Stimulated activated naive CD8-positive, alpha-beta T cell treated with anti-CD3 and anti-CD28 coated beads, Interleukin-15, Interleukin-2, amounts not matched to agents 100 ng/mL and 50 ng/mL, for 24 hours (primary cell): ENCODE measurements around the gene IRF4.

Source experiments
- H3K27ac Mint-ChIP-seq: one replicate; pipeline ENCODE4 v1.8.0; 2021; ENCODE audit warnings: mild to moderate bottlenecking, mixed read lengths
- H3K27me3 Mint-ChIP-seq: one replicate; pipeline ENCODE4 v1.8.0; 2021; ENCODE audit warnings: mixed read lengths
- H3K36me3 Mint-ChIP-seq: one replicate; pipeline ENCODE4 v1.8.0; 2021; ENCODE audit warnings: low read depth, mixed read lengths
- H3K4me1 Mint-ChIP-seq: one replicate; pipeline ENCODE4 v1.8.0; 2021; ENCODE audit warnings: low read depth, mixed read lengths
- H3K4me3 Mint-ChIP-seq: one replicate; pipeline ENCODE4 v1.8.0; 2021; ENCODE audit warnings: mild to moderate bottlenecking, mixed read lengths
- H3K9me3 Mint-ChIP-seq: one replicate; pipeline ENCODE4 v1.8.0; 2021; ENCODE audit warnings: mixed read lengths

IRF4 gene

GRCh38 chr6:350371-350770 lies 41.2 kb upstream of the IRF4 start:
- H3K36me3 Mint-ChIP-seq: peaks cover 21% of the 10 kb centered on the region
- no peak overlapping the region for H3K27ac Mint-ChIP-seq
- H3K9me3 Mint-ChIP-seq: no peaks in the 10 kb centered on the region
- no peak overlapping the region for H3K4me3 Mint-ChIP-seq
- no peaks in the 10 kb centered on the region for H3K27me3 Mint-ChIP-seq
- peaks cover 10% of the 10 kb centered on the region for H3K4me1 Mint-ChIP-seq

- Mint-ChIP-seq H3K9me3 (no peaks in the 10 kb centered on the region), H3K27ac (no peak overlapping the region), H3K4me1 (peaks cover 15% of the 10 kb centered on the region), H3K36me3 (peaks cover 21% of the 10 kb centered on the region), H3K4me3 (no peak overlapping the region), H3K27me3 (no peaks in the 10 kb centered on the region)
Observed at GRCh38 chr6:351011-351866, 40.3 kb upstream of the IRF4 start.

- no peak overlapping the region for H3K27ac Mint-ChIP-seq
- H3K4me3 Mint-ChIP-seq: no peak overlapping the region
- H3K27me3 Mint-ChIP-seq: no peaks in the 10 kb centered on the region
- peaks cover 21% of the 10 kb centered on the region for H3K36me3 Mint-ChIP-seq
- peaks cover 19% of the 10 kb centered on the region for H3K4me1 Mint-ChIP-seq
- H3K9me3 Mint-ChIP-seq: no peaks in the 10 kb centered on the region
Observed at GRCh38 chr6:351867-352289, 39.7 kb upstream of the IRF4 start.

GRCh38 chr6:352474-352873 lies 39.1 kb upstream of the IRF4 start:
- no peak overlapping the region for H3K27ac Mint-ChIP-seq
- no peaks in the 10 kb centered on the region for H3K27me3 Mint-ChIP-seq
- no peak overlapping the region for H3K4me3 Mint-ChIP-seq
- H3K4me1 Mint-ChIP-seq: peaks cover 21% of the 10 kb centered on the region
- no peaks in the 10 kb centered on the region for H3K9me3 Mint-ChIP-seq
- peaks cover 17% of the 10 kb centered on the region for H3K36me3 Mint-ChIP-seq

- Mint-ChIP-seq H3K4me3 (no peak overlapping the region), H3K9me3 (no peaks in the 10 kb centered on the region), H3K27ac (no peak overlapping the region), H3K27me3 (no peaks in the 10 kb centered on the region), H3K4me1 (peaks cover 22% of the 10 kb centered on the region), H3K36me3 (peaks cover 12% of the 10 kb centered on the region)
Observed at GRCh38 chr6:352896-353470, 38.6 kb upstream of the IRF4 start.

- no peaks in the 10 kb centered on the region for H3K27me3 Mint-ChIP-seq
- H3K36me3 Mint-ChIP-seq: peaks cover 5% of the 10 kb centered on the region
- H3K4me1 Mint-ChIP-seq: peaks cover 31% of the 10 kb centered on the region
- H3K27ac Mint-ChIP-seq: no peak overlapping the region
- no peaks in the 10 kb centered on the region for H3K9me3 Mint-ChIP-seq
- no peak overlapping the region for H3K4me3 Mint-ChIP-seq
Observed at GRCh38 chr6:353642-354614, 37.6 kb upstream of the IRF4 start.

GRCh38 chr6:354631-355280 lies 36.8 kb upstream of the IRF4 start:
- Mint-ChIP-seq H3K9me3 (no peaks in the 10 kb centered on the region), H3K27ac (no peak overlapping the region), H3K4me1 (peaks cover 31% of the 10 kb centered on the region), H3K4me3 (no peak overlapping the region), H3K27me3 (no peaks in the 10 kb centered on the region), H3K36me3 (peaks cover 5% of the 10 kb centered on the region)

GRCh38 chr6:355373-356208 lies 36.0 kb upstream of the IRF4 start:
- Mint-ChIP-seq H3K27me3 (no peaks in the 10 kb centered on the region), H3K4me1 (peaks cover 35% of the 10 kb centered on the region), H3K36me3 (no peaks in the 10 kb centered on the region), H3K9me3 (no peaks in the 10 kb centered on the region), H3K27ac (no peak overlapping the region), H3K4me3 (no peak overlapping the region)

GRCh38 chr6:356828-357251 lies 34.7 kb upstream of the IRF4 start:
- Mint-ChIP-seq H3K4me3 (peak overlapping the region; percentile 1), H3K9me3 (no peaks in the 10 kb centered on the region), H3K27me3 (no peaks in the 10 kb centered on the region), H3K27ac (peak overlapping the region; percentile 91), H3K36me3 (no peaks in the 10 kb centered on the region), H3K4me1 (peaks cover 35% of the 10 kb centered on the region)

DNA sequence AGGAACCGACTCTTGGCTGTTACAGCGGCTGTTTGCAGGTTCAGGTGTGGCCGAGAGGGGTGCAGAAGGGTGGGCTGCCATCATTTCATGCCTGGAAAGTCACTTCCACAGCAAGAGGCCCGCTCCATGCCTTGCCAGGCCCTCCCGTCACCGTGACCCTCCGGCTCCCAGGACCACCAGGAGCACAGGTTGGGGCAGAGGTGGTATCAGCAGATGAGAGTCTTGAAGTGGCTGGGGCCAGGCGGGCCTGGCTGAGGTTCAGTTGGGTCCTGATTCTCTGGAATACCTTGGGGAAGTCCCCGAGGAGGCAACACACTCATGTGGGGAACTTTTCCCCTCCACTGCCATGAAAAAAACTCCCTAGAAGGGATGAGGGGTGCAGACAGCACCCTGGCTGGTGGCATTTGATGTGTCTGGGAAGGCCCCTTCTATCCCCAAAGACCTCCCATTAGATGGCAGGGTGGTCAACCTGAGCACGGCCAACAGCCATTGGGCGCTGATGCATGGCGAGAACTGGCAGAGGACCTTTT lies 34.2 kb upstream of the IRF4 start:
- Mint-ChIP-seq H3K4me3 (peak overlapping the region; percentile 1), H3K9me3 (no peaks in the 10 kb centered on the region), H3K36me3 (no peaks in the 10 kb centered on the region), H3K27ac (peak overlapping the region; percentile 91), H3K4me1 (peaks cover 35% of the 10 kb centered on the region), H3K27me3 (no peaks in the 10 kb centered on the region)

GRCh38 chr6:357791-358341 lies 33.7 kb upstream of the IRF4 start:
- H3K27me3 Mint-ChIP-seq: no peaks in the 10 kb centered on the region
- H3K27ac Mint-ChIP-seq: peak overlapping the region; percentile 91
- H3K9me3 Mint-ChIP-seq: peaks cover 4% of the 10 kb centered on the region
- no peaks in the 10 kb centered on the region for H3K36me3 Mint-ChIP-seq
- peaks cover 35% of the 10 kb centered on the region for H3K4me1 Mint-ChIP-seq
- no peak overlapping the region for H3K4me3 Mint-ChIP-seq

GRCh38 chr6:358432-358831 lies 33.1 kb upstream of the IRF4 start:
- H3K36me3 Mint-ChIP-seq: no peaks in the 10 kb centered on the region
- H3K9me3 Mint-ChIP-seq: peaks cover 4% of the 10 kb centered on the region
- no peak overlapping the region for H3K4me3 Mint-ChIP-seq
- peak overlapping the region; percentile 11 for H3K27ac Mint-ChIP-seq
- H3K27me3 Mint-ChIP-seq: no peaks in the 10 kb centered on the region
- H3K4me1 Mint-ChIP-seq: peaks cover 35% of the 10 kb centered on the region

- Mint-ChIP-seq H3K36me3 (no peaks in the 10 kb centered on the region), H3K4me1 (peaks cover 35% of the 10 kb centered on the region), H3K27me3 (no peaks in the 10 kb centered on the region), H3K27ac (no peak overlapping the region), H3K9me3 (peaks cover 4% of the 10 kb centered on the region), H3K4me3 (no peak overlapping the region)
Observed at GRCh38 chr6:358847-359246, 32.7 kb upstream of the IRF4 start.
